ENCODE data around the gene TMEM143.
"Not testable (repeated sequence)": the region's sequence is repeated elsewhere in the genome, so short reads cannot be mapped to it uniquely, and the experiment has no call there.

The TMEM143 gene

GRCh38 chr19:48390188-48391099 is 26.7 kb upstream of the TMEM143 start:
- DNase-seq, result peak; percentile 44

GRCh38 chr19:48386981-48387380 is 23.2 kb upstream of the TMEM143 start:
- DNase-seq, result no peak

DNA sequence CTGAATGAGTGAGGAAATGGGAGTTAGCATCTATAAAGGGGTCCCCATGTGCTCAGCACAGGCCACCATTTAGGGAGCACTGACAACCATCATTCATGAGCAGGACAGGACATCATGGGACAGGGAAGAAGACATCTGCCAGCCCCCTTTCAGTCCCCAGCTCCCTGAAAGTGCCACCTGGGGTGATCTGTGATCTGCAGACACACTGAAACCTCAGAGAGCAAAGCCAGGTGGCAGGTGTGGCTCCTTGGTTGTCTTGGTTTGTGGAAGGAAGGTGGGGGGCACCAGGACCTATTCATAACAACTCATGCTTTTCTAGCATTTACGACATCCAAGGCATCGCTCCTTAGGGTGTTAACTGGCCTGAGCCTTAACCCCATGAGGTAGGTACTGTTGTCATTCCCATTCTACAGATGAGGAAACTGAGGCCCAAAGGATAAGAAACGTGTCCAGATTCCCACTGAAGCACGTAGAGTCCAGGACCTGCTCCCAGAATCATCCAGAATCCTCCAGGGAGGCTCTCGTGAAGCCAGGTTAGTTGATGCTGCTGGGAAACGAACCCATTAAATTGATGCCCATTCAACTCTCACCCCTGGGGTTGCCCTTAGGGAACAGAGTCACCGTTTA is 21.8 kb upstream of the TMEM143 start:
- no peak for DNase-seq

DNA sequence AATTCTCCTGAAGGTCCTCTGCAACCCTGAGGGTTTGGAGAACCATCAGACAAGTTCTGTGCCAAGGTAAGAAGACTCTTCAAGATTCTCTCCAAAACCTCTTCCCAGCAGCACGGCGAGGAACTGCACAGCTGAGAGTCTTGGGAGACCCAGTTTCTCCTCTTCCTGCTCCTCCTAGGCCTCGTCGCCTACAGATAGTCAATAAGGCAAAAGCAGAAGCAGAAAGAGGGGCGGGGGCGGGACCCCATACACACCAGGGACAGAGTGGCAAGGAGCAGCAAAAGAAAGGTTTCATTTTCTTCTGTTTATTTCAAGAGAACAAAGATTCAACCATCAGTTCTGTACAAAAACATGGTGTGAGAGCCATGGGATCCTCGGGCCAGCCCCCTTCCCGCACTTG is 18.5 kb upstream of the TMEM143 start:
- no peak for DNase-seq

DNA sequence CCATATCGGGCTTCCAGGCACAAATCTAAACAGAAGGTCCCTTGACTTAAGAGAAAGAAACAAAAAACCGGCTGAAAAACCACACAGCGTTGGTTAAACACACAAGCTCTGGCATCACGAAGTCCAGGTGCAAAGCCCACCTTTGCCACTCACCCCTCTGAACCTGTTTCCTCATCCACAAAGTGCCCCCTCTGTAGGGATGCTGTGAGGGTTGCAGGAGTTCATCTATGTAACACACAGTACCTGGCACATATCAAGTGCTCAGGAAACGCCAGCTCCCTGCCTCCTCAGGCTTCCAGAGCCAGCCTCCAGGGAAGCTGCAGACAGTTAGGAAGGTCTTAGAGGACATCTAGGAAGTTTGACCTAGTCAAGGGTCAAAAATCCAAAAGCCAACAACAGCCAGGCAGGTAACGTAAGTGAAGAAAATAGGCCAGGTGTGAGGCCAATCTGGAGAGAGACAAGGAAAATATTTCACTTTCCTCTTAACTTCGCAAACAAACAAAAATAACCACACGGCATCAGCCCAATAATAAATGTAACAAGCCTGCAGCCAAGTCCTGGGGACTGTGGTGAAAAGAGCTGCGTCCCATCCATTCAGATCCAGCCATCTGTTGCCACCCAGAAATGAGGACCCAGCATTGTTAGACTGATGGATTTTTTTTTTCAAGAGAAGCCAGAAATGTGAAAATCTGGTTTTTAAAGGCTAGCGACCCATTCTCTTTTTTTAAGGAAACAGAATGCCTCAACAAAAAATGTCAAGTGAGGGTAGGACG is 17.6 kb upstream of the TMEM143 start:
- no peak for DNase-seq

DNA sequence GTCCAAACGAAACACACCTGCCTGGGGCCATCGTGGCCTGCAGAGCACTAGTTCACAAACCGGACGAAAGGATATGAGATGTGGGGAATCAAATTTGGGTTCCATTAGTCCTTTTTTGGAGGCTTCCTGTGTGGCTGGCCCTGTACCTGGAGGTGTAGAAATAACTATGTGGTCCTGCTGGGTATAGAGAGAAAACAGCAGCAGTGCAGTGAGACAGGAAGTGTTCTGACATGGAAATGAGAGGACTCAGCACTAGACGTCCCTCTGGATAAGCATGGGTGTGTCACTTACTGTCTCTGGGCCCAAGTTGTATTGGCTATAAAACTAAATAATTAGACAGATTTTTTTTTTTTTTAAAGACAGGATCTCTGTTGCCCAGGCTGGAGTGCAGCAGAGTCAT is 15.3 kb upstream of the TMEM143 start:
- DNase-seq, result no peak

GRCh38 chr19:48378194-48378570 is 14.4 kb upstream of the TMEM143 start:
- DNase-seq, result no peak

DNA sequence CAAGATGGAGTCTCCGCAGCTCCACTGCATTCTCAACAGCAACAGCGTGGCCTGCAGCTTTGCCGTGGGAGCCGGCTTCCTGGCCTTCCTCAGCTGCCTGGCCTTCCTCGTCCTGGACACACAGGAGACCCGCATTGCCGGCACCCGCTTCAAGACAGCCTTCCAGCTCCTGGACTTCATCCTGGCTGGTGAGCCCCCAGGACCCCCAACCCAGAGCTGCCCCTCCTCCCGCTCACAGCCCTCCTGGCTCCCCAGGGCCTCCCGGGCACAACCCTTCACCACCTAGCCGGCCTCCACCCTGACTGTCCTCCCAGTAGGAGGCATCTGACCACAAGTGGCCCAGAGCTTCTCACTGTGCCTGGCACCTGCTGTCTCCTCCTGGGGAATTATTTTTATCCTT is 9.8 kb upstream of the TMEM143 start:
- no peak for DNase-seq

- DNase-seq, result no peak
Measured at GRCh38 chr19:48372904-48373303, 9.2 kb upstream of the TMEM143 start.

GRCh38 chr19:48371771-48372170 is 8.0 kb upstream of the TMEM143 start:
- not testable (repeated sequence) for DNase-seq

GRCh38 chr19:48371367-48371766 is 7.6 kb upstream of the TMEM143 start:
- no peak for DNase-seq

DNA sequence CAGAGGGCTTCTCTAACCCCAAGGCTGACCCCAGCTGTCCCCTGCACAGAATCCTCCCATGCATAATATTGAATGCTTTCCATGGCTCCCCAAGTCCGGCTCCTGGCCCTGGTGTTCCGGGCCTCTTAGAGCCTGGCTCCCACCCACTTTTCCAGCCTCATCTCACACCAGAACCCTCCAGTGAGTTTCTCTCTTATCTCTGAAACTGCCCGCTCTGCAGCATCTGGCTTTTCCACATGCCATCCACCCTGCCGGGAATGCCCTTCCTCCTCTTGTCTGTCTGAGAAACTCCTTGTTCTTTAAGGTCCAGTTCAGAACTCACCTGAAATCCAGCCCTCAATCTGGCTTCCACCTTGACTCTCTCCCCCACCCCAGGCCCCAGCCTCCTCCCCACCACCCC is 7.2 kb upstream of the TMEM143 start:
- DNase-seq, result no peak

GRCh38 chr19:48368936-48369335 is 5.2 kb upstream of the TMEM143 start:
- DNase-seq, result no peak

- no peak for DNase-seq
Measured at GRCh38 chr19:48367855-48368254, 4.1 kb upstream of the TMEM143 start.

GRCh38 chr19:48365602-48366001 is 1.9 kb upstream of the TMEM143 start:
- no peak for DNase-seq

DNA sequence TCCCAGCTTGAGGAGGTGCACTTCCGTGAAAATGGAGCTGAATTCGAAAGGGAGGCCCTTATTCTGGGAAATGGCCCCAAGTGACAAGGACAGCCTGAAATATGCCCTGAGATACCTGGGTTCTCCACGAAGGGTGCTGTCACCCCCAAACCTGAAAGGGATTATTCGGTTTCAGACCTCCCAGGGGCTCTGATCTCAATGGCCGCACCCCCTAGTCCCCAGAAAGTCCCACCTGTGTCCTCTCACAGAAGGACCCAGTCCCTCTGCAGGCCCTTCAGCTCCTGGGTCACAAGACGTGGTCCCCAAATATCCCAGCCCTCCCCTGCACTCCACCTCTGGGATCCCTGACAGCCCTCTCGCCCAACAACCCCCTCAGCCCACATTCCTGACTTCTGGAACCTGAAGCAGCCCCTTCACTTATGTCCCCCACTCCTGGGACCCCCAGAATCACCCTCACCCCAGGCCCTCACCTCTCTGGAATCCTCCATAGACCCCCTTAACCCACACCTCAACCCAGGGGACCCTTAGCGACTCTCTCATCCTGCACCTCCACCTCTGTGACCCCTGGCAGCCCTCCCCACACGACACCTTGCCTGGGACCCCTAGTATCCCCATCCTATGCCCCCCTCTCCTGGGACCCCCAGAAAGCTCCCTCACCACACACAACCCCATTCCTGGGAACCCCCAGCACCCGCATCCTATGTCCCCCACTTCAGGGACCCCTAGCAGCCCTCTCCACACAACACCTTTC is 1.0 kb upstream of the TMEM143 start:
- no peak for DNase-seq

DNA sequence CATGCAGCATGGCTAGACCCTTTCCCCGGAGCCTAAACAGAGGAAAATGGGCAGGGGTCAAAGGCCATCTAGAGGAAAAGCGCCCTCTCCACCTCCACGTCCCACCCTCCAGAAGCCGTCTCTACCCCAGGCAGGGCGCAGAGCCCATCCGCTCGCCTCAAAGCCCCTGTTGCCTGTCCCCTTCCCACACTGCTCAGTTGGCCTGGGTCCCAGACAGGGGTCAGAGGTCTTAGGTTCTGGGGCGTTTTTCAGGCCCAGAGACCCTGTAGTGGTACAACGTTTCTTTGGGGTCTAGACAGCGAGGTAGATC is 285 bp downstream of the TMEM143 start:
- DNase-seq, result no peak

GRCh38 chr19:48362716-48363499 is 832 bp downstream of the TMEM143 start:
- DNase-seq, result peak; percentile 88

DNA sequence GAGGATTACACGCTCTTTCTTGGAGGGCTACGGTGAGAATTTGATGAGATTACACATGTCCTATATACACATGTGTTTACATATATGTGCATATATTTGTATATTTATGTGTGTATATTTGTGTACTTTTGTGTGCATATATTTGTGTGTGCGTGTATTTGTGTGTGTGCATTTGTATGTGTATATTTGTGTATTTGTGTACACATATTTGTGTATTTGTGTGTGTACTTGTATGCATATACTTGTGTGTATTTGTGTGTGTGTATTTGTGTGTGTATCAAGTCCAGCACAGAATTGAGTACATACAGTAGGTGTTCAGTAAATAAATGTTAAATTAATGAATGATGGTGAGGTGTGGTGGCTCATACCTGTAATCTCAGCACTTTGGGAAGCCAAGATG is 1.8 kb downstream of the TMEM143 start:
- DNase-seq, result no peak

- no peak for DNase-seq
Measured at GRCh38 chr19:48359123-48359522, 4.6 kb downstream of the TMEM143 start.

- DNase-seq, result no peak
Measured at GRCh38 chr19:48355365-48355954, 8.3 kb downstream of the TMEM143 start.
